Panc1 (cell line): ENCODE measurements around the gene AMT. TPM values are rescaled to one million over a fixed set of nuclear protein-coding genes. Genes with fewer than 3 reads are reported as not detected.

Experiments
- ATAC-seq: fragments of 200-7000 bp; cut with Tn5 transposase; 2 replicates; pipeline ENCODE4 v1.9.1; 2020; ENCODE audit warnings: mild to moderate bottlenecking, moderate library complexity
- BruUV-seq: library from RNA; stranded (reverse); fragments of 400-500 nt; replicated peaks from 2 replicates; lab custom pipeline; 2021; lab: Mats Ljungman, UMichigan
- CTCF ChIA-PET: fragments of 300-600 bp; sonication (Branson Sonifier 250); formaldehyde crosslinking; loops from one replicate; lab custom pipeline; 2022; ENCODE audit warnings: antibody characterized with exemption; lab: Charles Lee
- POLR2A ChIA-PET: fragments of 300-600 bp; sonication (Branson Sonifier 250); formaldehyde crosslinking; loops from one replicate; lab custom pipeline; 2022; ENCODE audit warnings: antibody characterized with exemption; lab: Charles Lee
- DNase-seq: peaks from one replicate; pipeline ENCODE4 v3.0.0-alpha.2; 2010; ENCODE audit warnings: low read depth, low spot score
- H3K27ac ChIP-seq: 2 replicates; pipeline ENCODE4 v1.5.1; 2011; ENCODE audit warnings: mild to moderate bottlenecking, low read length, inconsistent platforms
- H3K27me3 ChIP-seq: fragments of 200-500 bp; sonication (Bioruptor generic); 2 replicates; pipeline ENCODE4 v1.6.0; 2014; ENCODE audit warnings: low read length, inconsistent platforms; ENCODE audit not compliant: control insufficient read depth, insufficient read depth
- H3K36me3 ChIP-seq: fragments of 200-500 bp; sonication (Bioruptor generic); 2 replicates; pipeline ENCODE4 v1.5.1; 2014; ENCODE audit warnings: inconsistent platforms, mild to moderate bottlenecking, low read length, moderate library complexity; ENCODE audit not compliant: control insufficient read depth, insufficient read depth
- H3K4me1 ChIP-seq: 2 replicates; pipeline ENCODE4 v1.5.1; 2011; ENCODE audit warnings: inconsistent platforms, mild to moderate bottlenecking, low read length, moderate library complexity; ENCODE audit not compliant: control insufficient read depth, insufficient read depth
- H3K4me3 ChIP-seq, 2 experiments: 2 replicates each; pipeline ENCODE4 v1.5.1; 2011 to 2012; ENCODE audit warnings: low read depth in 2 of 2, low read length in 2 of 2, mild to moderate bottlenecking in 2 of 2, inconsistent platforms in 1 of 2, moderate library complexity in 1 of 2
- H3K9me3 ChIP-seq: fragments of 200-500 bp; sonication (Bioruptor generic); 2 replicates; pipeline ENCODE4 v1.5.1; 2014; ENCODE audit warnings: low read depth, mild to moderate bottlenecking, inconsistent platforms, low read length, moderate library complexity; ENCODE audit not compliant: control insufficient read depth, insufficient read depth
- POLR2AphosphoS5 ChIP-seq: IDR thresholded peaks from 2 replicates; pipeline ENCODE4 v1.6.1; 2012; ENCODE audit warnings: mild to moderate bottlenecking, low read depth, low read length, moderate library complexity
- SIN3A ChIP-seq: IDR thresholded peaks from 2 replicates; pipeline ENCODE4 v1.6.1; 2012; ENCODE audit warnings: low read depth, mild to moderate bottlenecking, low read length, moderate library complexity, borderline replicate concordance; ENCODE audit not compliant: insufficient read depth
- TCF7L2 ChIP-seq: IDR thresholded peaks from 2 replicates; pipeline ENCODE4 v1.6.1; 2011; ENCODE audit warnings: mild to moderate bottlenecking, low read depth, low read length, inconsistent platforms
- in situ Hi-C: cut with HindIII; loops from 2 replicates; pipeline ENCODE4 v1.10.0; 2016; ENCODE audit warnings: low sequenced_read_pairs, low pct_unique_long_range_greater_than_20kb
- intact Hi-C: fragments of 100-400 bp; cut with micrococcal nuclease; formaldehyde crosslinking; loops from one replicate; pipeline ENCODE4 v1.10.0; 2022; ENCODE audit not compliant: unreplicated experiment
- total RNA-seq: library from RNA; stranded (reverse); gene quantifications from one replicate; pipeline ENCODE4 v1.2.1, GENCODE V29; 2021; ENCODE audit not compliant: unreplicated experiment
- TF ChIP-seq, protein P1 (sequence below), 2 experiments: IDR thresholded peaks; 2 replicates each; pipeline ENCODE4 v1.6.1; 2011 to 2012; ENCODE audit warnings: low read depth in 2 of 2, control low read depth in 1 of 2, low read length in 1 of 2, mild to moderate bottlenecking in 1 of 2, moderate library complexity in 1 of 2; ENCODE audit not compliant: insufficient read depth in 1 of 2
- TF ChIP-seq, protein P2 (sequence below): fragments of 450-650 bp; IDR thresholded peaks from 2 replicates; pipeline ENCODE4 v1.5.1; 2017; ENCODE audit warnings: mild to moderate bottlenecking

The AMT gene
- total RNA-seq, 1 experiment from 2014 or later, result 1.1 TPM

DNA sequence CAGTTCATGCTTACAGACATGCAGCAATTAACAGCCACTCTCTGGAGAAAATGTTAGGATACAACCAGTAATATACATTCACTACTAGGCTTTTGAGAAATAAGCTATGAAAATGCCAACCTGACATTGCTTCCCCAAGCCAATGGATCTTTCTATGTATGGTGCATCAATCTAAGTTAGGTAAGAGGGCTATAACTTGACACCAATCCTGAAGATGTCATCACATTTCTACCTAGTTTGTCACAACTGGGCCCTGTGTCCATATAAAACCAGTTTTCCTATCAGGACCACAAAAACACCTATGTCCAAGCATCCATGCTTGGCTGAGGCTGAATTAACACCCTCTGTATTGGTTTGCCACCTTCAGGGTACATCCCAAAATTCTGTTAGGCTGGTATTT lies 50.3 kb downstream of the AMT start:
- in situ Hi-C loops (no loop called here), intact Hi-C loops (no loop called here)
- no peak for DNase-seq
- ChIA-PET CTCF (no interaction called here), POLR2A (no interaction called here)
- TF ChIP-seq TCF7L2 (no peak), POLR2AphosphoS5 (no peak), SIN3A (no peak)
- TF ChIP-seq, protein P1, sequence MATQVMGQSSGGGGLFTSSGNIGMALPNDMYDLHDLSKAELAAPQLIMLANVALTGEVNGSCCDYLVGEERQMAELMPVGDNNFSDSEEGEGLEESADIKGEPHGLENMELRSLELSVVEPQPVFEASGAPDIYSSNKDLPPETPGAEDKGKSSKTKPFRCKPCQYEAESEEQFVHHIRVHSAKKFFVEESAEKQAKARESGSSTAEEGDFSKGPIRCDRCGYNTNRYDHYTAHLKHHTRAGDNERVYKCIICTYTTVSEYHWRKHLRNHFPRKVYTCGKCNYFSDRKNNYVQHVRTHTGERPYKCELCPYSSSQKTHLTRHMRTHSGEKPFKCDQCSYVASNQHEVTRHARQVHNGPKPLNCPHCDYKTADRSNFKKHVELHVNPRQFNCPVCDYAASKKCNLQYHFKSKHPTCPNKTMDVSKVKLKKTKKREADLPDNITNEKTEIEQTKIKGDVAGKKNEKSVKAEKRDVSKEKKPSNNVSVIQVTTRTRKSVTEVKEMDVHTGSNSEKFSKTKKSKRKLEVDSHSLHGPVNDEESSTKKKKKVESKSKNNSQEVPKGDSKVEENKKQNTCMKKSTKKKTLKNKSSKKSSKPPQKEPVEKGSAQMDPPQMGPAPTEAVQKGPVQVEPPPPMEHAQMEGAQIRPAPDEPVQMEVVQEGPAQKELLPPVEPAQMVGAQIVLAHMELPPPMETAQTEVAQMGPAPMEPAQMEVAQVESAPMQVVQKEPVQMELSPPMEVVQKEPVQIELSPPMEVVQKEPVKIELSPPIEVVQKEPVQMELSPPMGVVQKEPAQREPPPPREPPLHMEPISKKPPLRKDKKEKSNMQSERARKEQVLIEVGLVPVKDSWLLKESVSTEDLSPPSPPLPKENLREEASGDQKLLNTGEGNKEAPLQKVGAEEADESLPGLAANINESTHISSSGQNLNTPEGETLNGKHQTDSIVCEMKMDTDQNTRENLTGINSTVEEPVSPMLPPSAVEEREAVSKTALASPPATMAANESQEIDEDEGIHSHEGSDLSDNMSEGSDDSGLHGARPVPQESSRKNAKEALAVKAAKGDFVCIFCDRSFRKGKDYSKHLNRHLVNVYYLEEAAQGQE (IDR thresholded peaks at IDR 0.05; ENCODE audit: insufficient read depth in 1 of 2, low read depth in 2 of 2, low read length in 1 of 2), result no peak
- TF ChIP-seq, protein P2, sequence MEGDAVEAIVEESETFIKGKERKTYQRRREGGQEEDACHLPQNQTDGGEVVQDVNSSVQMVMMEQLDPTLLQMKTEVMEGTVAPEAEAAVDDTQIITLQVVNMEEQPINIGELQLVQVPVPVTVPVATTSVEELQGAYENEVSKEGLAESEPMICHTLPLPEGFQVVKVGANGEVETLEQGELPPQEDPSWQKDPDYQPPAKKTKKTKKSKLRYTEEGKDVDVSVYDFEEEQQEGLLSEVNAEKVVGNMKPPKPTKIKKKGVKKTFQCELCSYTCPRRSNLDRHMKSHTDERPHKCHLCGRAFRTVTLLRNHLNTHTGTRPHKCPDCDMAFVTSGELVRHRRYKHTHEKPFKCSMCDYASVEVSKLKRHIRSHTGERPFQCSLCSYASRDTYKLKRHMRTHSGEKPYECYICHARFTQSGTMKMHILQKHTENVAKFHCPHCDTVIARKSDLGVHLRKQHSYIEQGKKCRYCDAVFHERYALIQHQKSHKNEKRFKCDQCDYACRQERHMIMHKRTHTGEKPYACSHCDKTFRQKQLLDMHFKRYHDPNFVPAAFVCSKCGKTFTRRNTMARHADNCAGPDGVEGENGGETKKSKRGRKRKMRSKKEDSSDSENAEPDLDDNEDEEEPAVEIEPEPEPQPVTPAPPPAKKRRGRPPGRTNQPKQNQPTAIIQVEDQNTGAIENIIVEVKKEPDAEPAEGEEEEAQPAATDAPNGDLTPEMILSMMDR, result no peak
- no peaks in the 10 kb centered on the region for H3K27me3 ChIP-seq
- no peak overlapping the region for H3K4me3 ChIP-seq
- ATAC-seq, result no peak
- H3K9me3 ChIP-seq, result no peaks in the 10 kb centered on the region
- BruUV-seq, result no TSS peak
- H3K27ac ChIP-seq, result no peak overlapping the region
- H3K4me1 ChIP-seq, result no peaks in the 10 kb centered on the region
- peaks cover 2% of the 10 kb centered on the region; the same call in 1 of the 2 replicates for H3K36me3 ChIP-seq

DNA sequence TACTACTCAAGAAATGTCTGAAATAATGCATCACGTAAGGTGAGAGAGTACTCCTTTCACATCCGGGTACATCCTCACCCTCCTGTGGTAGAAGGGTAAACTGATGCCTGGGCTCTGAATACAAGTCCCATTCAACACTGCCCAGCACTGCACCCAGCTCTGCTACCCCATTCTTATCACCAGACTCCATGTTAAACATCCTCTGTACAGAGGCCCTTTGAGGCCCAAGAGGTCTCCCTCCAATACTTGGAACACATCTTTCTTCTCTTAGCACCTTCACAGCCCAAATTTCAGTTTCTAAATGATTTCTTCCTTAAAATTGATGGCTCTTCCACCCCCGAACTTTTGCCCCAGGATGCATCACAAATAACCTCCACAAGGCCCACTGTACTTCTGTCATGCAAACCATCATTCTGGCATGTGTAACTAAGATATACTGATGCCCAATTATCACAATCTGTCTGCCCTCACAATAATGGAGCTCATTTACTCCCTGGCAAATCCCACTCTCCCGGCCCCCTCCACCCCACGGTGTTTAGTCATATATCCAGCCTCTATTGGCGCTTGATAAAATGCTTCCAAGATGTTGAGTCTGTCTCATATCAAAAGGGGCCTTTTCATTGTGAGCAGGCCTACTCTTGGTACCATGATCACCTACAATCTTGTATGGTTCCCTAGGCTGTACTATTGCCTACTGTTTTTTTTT lies 51.5 kb downstream of the AMT start:
- DNase-seq (no peak), ATAC-seq (no peak)
- in situ Hi-C loops (no loop called here), intact Hi-C loops (no loop called here)
- no peaks in the 10 kb centered on the region for H3K27me3 ChIP-seq
- no peak overlapping the region for H3K27ac ChIP-seq
- H3K9me3 ChIP-seq, result no peaks in the 10 kb centered on the region
- no peak for TF ChIP-seq TCF7L2
- TF ChIP-seq SIN3A, result no peak
- no peak for TF ChIP-seq POLR2AphosphoS5
- POLR2A ChIA-PET, result no interaction called here
- TSS peak; percentile 49 for BruUV-seq
- CTCF ChIA-PET, result no interaction called here
- H3K36me3 ChIP-seq, result peaks cover 2% of the 10 kb centered on the region; the same call in 1 of the 2 replicates
- H3K4me3 ChIP-seq, result no peak overlapping the region
- H3K4me1 ChIP-seq, result no peaks in the 10 kb centered on the region

Other genes with a start within 250 kb of the AMT start
- 2.3 TPM for gene C3orf62, start 145.2 kb downstream of the AMT start, total RNA-seq
- 39.9 TPM for gene USP4, start 82.4 kb downstream of the AMT start, total RNA-seq
- gene GPX1, start 64.1 kb downstream of the AMT start, total RNA-seq, result 102 TPM
- gene RHOA, start 10.5 kb downstream of the AMT start, total RNA-seq, result 296 TPM
- gene TCTA, start 10.1 kb downstream of the AMT start, total RNA-seq, result 17.6 TPM
- 9.2 TPM for gene NICN1, start 6.9 kb upstream of the AMT start, total RNA-seq
- 160 TPM for gene DAG1, start 47.8 kb upstream of the AMT start, total RNA-seq
- 0.87 TPM for gene BSN, start 132.0 kb upstream of the AMT start, total RNA-seq